ENCODE results near the gene ZDHHC11B.
"Not testable (repeated sequence)": the region's sequence is repeated elsewhere in the genome, so short reads cannot be mapped to it uniquely, and the experiment has no call there.

The ZDHHC11B gene

DNA sequence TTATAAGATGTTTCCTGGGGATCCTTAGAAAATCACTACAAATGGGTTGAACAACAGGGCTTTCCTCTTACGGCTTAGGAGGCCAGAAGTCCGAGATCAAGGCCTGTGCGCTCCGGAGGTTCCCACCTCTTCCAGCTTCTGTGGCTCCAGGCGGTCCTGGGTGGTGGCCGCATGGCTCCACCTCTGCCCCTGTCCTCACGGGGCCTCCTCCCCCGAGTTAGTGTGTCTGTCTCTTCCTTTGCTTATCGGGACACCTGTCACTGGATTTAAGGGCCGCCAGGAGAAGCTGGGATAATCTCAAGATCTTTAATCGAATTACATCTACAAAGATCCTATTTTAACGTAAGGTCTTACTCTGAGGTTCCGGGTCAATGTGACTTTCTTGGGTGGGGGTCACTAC is 89.1 kb downstream of the ZDHHC11B start:
- H3K36me3 ChIP-seq (ENCODE audit: insufficient read depth, low read length); H3K4me1 ChIP-seq (ENCODE audit: insufficient read depth, low read length); H3K27me3 ChIP-seq (ENCODE audit: insufficient read depth, low read length); H2AFZ ChIP-seq (ENCODE audit: low read depth, low read length); H3K9me3 ChIP-seq (ENCODE audit: low read length); H3K4me3 ChIP-seq (ENCODE audit: low read length): not testable (repeated sequence)

GRCh38 chr5:694042-694431 is 90.5 kb downstream of the ZDHHC11B start:
- not testable (repeated sequence) for H3K9me3 ChIP-seq (ENCODE audit: low read length); H2AFZ ChIP-seq (ENCODE audit: low read depth, low read length); H3K36me3 ChIP-seq (ENCODE audit: insufficient read depth, low read length); H3K4me1 ChIP-seq (ENCODE audit: insufficient read depth, low read length); H3K27me3 ChIP-seq (ENCODE audit: insufficient read depth, low read length)
- H3K4me3 ChIP-seq (ENCODE audit: low read length): peak overlapping the region; percentile 47

DNA sequence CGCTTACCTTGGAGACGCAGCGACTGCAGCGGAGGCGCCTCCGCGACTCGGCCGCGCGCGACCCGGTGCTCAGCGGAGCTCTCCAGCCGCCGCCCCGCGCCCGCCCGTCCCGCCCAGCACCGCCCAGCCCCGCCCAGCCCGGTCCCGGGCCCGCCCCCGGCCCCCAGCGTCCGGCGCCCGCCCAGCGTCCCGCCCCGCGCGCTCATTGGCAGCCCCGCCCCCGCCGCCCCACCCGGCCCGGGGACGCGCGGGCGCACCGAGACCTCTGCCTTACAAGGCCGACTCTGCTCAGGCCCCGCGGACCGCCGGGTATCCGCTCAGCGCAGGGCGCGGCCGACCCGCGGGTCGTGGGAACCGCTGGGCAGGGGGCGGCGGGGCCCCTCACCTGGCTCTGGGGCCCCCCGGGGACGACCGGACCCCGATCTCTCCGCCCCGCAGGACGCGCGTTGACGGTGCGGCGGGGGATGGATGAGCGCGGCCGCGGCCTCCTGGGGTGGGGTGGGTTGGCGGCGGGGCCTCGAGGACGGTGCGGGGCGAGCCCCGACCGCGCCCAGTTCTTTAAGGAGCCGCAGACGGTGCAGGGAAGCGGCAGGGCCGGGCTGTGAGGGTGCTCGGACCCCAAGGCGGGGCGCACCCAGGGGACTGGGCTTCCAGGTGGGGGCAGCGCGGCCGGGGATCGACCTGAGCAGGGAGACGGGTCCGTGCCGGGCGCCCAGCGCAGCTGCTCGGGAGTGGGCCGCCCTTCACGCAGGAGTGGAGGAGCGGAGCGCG is 91.1 kb downstream of the ZDHHC11B start, which contains the start of gene TPPP:
TSS of gene TPPP (minus strand) at position 82 of the 771 bp plus-strand sequence. CDS start 15,292 bp downstream, outside the sequence.
- not testable (repeated sequence) for H3K9me3 ChIP-seq (ENCODE audit: low read length); H3K27me3 ChIP-seq (ENCODE audit: insufficient read depth, low read length); H3K36me3 ChIP-seq (ENCODE audit: insufficient read depth, low read length); H3K4me1 ChIP-seq (ENCODE audit: insufficient read depth, low read length)
- Histone ChIP-seq H3K4me3 (ENCODE audit: low read length) (peak within 1 kb of the TSS; percentile 58), H2AFZ (ENCODE audit: low read depth, low read length) (peak within 1 kb of the TSS; percentile 36)

GRCh38 chr5:692529-693041 is 91.9 kb downstream of the ZDHHC11B start:
- not testable (repeated sequence) for H3K27me3 ChIP-seq (ENCODE audit: insufficient read depth, low read length)

GRCh38 chr5:691817-692528 is 92.6 kb downstream of the ZDHHC11B start:
- no peaks in the 10 kb centered on the region for H3K36me3 ChIP-seq (ENCODE audit: insufficient read depth, low read length)
- H2AFZ ChIP-seq (ENCODE audit: low read depth, low read length): no peak overlapping the region
- H3K9me3 ChIP-seq (ENCODE audit: low read length): peaks cover under 1% of the 10 kb centered on the region
- H3K4me3 ChIP-seq (ENCODE audit: low read length): peak overlapping the region; percentile 58
- no peaks in the 10 kb centered on the region for H3K4me1 ChIP-seq (ENCODE audit: insufficient read depth, low read length)
- no peaks in the 10 kb centered on the region for H3K27me3 ChIP-seq (ENCODE audit: insufficient read depth, low read length)

More at GRCh38 chr5:692529-693041, 91.9 kb downstream of the ZDHHC11B start:
- not testable (repeated sequence) for H3K4me1 ChIP-seq (ENCODE audit: insufficient read depth, low read length); H3K36me3 ChIP-seq (ENCODE audit: insufficient read depth, low read length); H3K9me3 ChIP-seq (ENCODE audit: low read length)
- H3K4me3 ChIP-seq (ENCODE audit: low read length): peak overlapping the region; percentile 58
- peak overlapping the region; percentile 36 for H2AFZ ChIP-seq (ENCODE audit: low read depth, low read length)

- not testable (repeated sequence) for H3K9me3 ChIP-seq (ENCODE audit: low read length); H3K4me3 ChIP-seq (ENCODE audit: low read length); H2AFZ ChIP-seq (ENCODE audit: low read depth, low read length); H3K36me3 ChIP-seq (ENCODE audit: insufficient read depth, low read length); H3K4me1 ChIP-seq (ENCODE audit: insufficient read depth, low read length); H3K27me3 ChIP-seq (ENCODE audit: insufficient read depth, low read length)
These were observed 93.5 kb downstream of the ZDHHC11B start for GRCh38 chr5:691049-691448.

DNA sequence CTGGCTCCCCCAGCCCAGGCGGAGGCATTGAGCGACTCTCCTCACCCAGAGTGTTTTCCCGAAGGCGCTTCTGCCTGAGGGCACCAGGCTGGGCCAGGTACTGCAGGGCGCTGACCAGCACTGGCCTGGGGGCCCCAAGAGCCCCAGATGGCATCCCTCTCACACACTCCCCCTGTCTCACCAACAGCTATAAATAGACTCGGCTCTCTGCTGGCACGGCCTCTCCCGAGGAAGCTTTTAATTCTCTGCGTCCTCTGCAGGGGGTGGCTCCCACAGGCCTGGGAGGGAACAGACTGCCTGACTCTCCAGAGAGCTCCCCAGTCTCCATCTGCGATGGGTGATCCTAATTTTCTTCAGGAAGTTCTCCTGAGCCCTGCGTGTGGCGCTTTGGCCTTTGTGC is 94.2 kb downstream of the ZDHHC11B start:
- H3K36me3 ChIP-seq (ENCODE audit: insufficient read depth, low read length); H3K4me3 ChIP-seq (ENCODE audit: low read length); H3K9me3 ChIP-seq (ENCODE audit: low read length); H2AFZ ChIP-seq (ENCODE audit: low read depth, low read length); H3K27me3 ChIP-seq (ENCODE audit: insufficient read depth, low read length); H3K4me1 ChIP-seq (ENCODE audit: insufficient read depth, low read length): not testable (repeated sequence)

DNA sequence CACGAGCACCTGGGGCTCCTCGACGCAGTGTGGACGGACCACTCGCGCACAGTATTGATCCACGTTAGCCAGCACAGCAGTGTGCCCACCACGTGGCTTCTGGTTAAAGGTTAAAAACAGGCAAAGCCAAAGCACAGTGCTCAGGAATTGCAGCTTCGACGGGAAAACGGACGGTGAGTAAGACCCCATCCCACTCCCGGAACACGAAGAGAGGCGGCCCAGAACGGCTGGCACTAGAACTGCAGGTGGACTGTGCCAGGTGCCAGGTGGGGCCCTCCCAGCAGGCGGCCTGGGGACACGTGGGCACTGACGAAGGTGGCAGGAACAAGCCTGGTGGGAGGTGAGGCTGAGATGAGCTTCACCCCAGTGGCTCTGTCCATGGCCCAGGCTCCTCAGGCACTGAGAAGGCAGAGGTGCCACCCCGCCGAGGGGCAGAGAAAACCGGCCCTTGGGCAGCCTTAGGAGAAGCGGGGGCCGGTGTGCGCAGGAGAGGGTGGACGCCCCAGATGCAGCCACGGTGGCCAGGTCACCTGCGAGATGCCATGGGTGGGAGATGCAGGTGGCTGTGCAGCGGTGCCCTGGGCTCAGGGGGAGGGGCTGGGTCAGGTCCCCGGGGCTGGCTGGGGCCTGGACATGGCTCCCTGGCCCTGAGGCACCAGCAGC is 96.0 kb downstream of the ZDHHC11B start:
- H3K4me3 ChIP-seq (ENCODE audit: low read length); H3K36me3 ChIP-seq (ENCODE audit: insufficient read depth, low read length); H3K9me3 ChIP-seq (ENCODE audit: low read length); H2AFZ ChIP-seq (ENCODE audit: low read depth, low read length); H3K4me1 ChIP-seq (ENCODE audit: insufficient read depth, low read length); H3K27me3 ChIP-seq (ENCODE audit: insufficient read depth, low read length): not testable (repeated sequence)

DNA sequence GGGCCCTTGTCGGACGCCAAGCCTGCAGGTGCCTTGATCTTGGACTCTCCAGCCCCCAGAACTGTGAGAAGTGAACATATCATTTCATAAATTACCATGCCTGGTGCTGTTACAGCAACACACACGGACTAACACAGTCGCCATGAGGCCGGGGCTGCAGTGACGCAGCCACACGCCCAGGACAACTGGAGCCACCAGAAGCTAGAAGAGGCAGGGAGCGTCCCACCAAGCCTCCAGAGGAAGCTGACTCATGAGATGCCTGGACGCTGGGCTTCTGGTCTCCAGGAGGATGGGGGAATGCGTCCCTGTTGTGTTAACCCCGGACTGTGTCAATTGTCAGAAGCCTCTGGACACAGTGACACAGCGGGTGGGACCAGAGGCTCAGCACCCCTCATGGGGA is 97.6 kb downstream of the ZDHHC11B start:
- not testable (repeated sequence) for H3K9me3 ChIP-seq (ENCODE audit: low read length); H3K4me1 ChIP-seq (ENCODE audit: insufficient read depth, low read length); H3K27me3 ChIP-seq (ENCODE audit: insufficient read depth, low read length); H2AFZ ChIP-seq (ENCODE audit: low read depth, low read length); H3K4me3 ChIP-seq (ENCODE audit: low read length); H3K36me3 ChIP-seq (ENCODE audit: insufficient read depth, low read length)

DNA sequence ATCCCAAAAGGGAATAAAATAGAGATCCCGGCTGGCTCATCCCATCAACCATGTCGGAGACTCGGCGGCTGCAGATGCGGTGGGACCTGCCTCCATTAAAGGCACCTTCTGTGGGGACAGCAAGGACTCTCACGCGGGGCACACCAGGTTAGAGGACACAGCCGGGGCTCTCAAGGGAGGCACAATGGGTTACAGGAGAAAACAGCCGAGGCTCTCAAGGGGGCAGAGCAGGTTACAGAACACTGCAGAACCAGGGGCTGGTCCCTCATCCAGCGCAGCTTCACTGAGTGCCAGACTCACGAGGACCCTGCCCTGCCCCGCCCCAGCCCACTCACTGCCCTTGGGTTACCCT is 98.4 kb downstream of the ZDHHC11B start:
- H3K27me3 ChIP-seq (ENCODE audit: insufficient read depth, low read length); H2AFZ ChIP-seq (ENCODE audit: low read depth, low read length); H3K9me3 ChIP-seq (ENCODE audit: low read length); H3K36me3 ChIP-seq (ENCODE audit: insufficient read depth, low read length); H3K4me1 ChIP-seq (ENCODE audit: insufficient read depth, low read length); H3K4me3 ChIP-seq (ENCODE audit: low read length): not testable (repeated sequence)

GRCh38 chr5:685262-686171 is 99.0 kb downstream of the ZDHHC11B start:
- Histone ChIP-seq H3K4me3 (ENCODE audit: low read length) (no peak overlapping the region), H3K36me3 (ENCODE audit: insufficient read depth, low read length) (no peaks in the 10 kb centered on the region)

DNA sequence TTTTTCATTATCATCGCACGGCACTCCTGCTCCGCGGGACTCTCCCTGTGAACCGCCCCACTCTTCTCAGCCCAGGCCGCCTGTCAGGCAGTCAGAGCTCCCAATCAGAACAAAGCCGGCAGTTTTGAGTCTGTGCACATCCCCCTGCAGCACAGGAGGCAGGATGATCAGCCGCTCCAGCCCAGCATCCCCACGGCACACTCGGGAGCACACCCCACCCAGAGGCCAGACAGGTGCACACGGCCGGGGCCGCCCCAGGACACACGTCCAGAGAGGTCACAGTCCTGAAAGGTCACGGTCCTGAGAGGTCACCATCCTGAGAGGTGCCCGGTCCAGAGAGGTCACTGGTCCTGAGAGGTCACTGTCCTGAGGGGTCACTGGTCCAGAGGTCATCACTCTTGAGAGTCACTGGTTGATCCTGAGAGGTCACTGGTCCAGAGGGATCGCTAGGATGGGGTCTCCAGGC is 99.7 kb downstream of the ZDHHC11B start:
- H3K27me3 ChIP-seq (ENCODE audit: insufficient read depth, low read length): no peaks in the 10 kb centered on the region
- H3K4me1 ChIP-seq (ENCODE audit: insufficient read depth, low read length): no peaks in the 10 kb centered on the region
- no peaks in the 10 kb centered on the region for H3K36me3 ChIP-seq (ENCODE audit: insufficient read depth, low read length)
- H2AFZ ChIP-seq (ENCODE audit: low read depth, low read length): no peak overlapping the region
- H3K9me3 ChIP-seq (ENCODE audit: low read length): peaks cover 8% of the 10 kb centered on the region
- H3K4me3 ChIP-seq (ENCODE audit: low read length): no peak overlapping the region

More at GRCh38 chr5:685262-686171, 99.0 kb downstream of the ZDHHC11B start:
- H2AFZ ChIP-seq (ENCODE audit: low read depth, low read length): no peak overlapping the region
- H3K4me1 ChIP-seq (ENCODE audit: insufficient read depth, low read length): no peaks in the 10 kb centered on the region
- peaks cover 8% of the 10 kb centered on the region for H3K9me3 ChIP-seq (ENCODE audit: low read length)
- H3K27me3 ChIP-seq (ENCODE audit: insufficient read depth, low read length): no peaks in the 10 kb centered on the region

Measured in neuron (in vitro differentiated cells).